ENCODE data around the gene CSTB. TPM values are rescaled to one million over a fixed set of nuclear protein-coding genes. Genes with fewer than 3 reads are reported as not detected.

The CSTB gene
- total and polyA plus RNA-seq, 2 of the 8 experiments (the other 6 are each of a cell fraction or from before 2014, with no cell fraction given): 53.8 to 64.1 TPM

DNA sequence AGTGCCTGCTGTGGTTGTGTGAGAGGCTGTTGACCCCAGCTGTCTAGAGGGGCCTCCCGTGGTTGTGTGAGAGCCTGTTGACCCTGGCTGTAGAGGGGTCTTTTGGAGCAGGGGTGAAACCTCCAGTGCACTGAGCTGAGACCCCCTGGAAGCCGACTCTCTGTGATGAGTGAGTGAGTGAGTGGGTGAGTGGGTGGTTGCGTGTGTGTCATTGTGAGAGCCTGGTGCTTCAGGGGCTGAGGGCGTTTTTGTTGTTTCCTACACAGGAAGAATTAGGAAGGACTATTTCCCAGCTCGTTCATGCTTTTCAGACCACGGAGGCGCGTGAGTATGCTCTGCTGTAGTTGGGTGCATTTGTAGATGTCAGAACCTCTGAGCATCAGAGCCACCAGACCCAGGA is 16.3 kb upstream of the CSTB start:
- Histone ChIP-seq H2BK12ac (ENCODE audit: low read depth, low read length) (no peak overlapping the region), H3K4me3 (ENCODE audit: extremely low read depth in 1 of 4, insufficient read depth in 2 of 4, low read depth in 3 of 4, low read length in 4 of 4) (no peak overlapping the region), H2AK5ac (ENCODE audit: low read depth, low read length) (no peak overlapping the region), H3K4ac (replicated peaks; ENCODE audit: insufficient read length, low read depth, low read length) (no peak overlapping the region), H2BK5ac (ENCODE audit: low read depth, low read length) (no peak overlapping the region), H3K79me1 (ENCODE audit: low read depth, low read length) (peaks cover 26% of the 10 kb centered on the region), H3K23ac (ENCODE audit: insufficient read length) (no peak overlapping the region), H4K20me1 (replicated peaks in 1 of 2; ENCODE audit: control insufficient read depth in 1 of 2, insufficient read depth in 2 of 2, low read length in 2 of 2) (peaks cover 12 to 17% of the 10 kb centered on the region in 2 experiments), H2BK15ac (ENCODE audit: low read length) (no peak overlapping the region), H4K91ac (replicated peaks; ENCODE audit: insufficient read length, low read length) (no peak overlapping the region), H4K8ac (ENCODE audit: extremely low read depth, insufficient read depth, low read length) (no peak overlapping the region), H2BK120ac (replicated peaks; ENCODE audit: low read depth, low read length) (no peak overlapping the region), H3K56ac (replicated peaks; ENCODE audit: insufficient read length, low read depth, low read length) (no peak overlapping the region), H3K4me1 (replicated peaks in 1 of 4; ENCODE audit: control insufficient read depth in 3 of 4, insufficient read depth in 4 of 4, low read length in 3 of 4) (peaks cover 0 to 12% (median 3%) of the 10 kb centered on the region in 4 experiments; a peak in 3 of 7 replicates), H2BK20ac (ENCODE audit: low read length) (no peak overlapping the region), H3K27ac (ENCODE audit: low read depth, low read length) (no peak overlapping the region), H3K79me2 (ENCODE audit: control insufficient read depth in 1 of 2, insufficient read depth in 2 of 2, low read length in 2 of 2) (peaks cover 11 to 47% of the 10 kb centered on the region in 2 experiments), H3K23me2 (ENCODE audit: low read depth, low read length) (peaks cover 5% of the 10 kb centered on the region; the same call in 1 of the 2 replicates), H3K14ac (ENCODE audit: insufficient read length) (no peak overlapping the region), H3K9ac (replicated peaks in 1 of 4; ENCODE audit: extremely low read depth in 1 of 4, low read depth in 3 of 4, low read length in 3 of 4) (no peak overlapping the region), H3K18ac (ENCODE audit: extremely low read depth, low read length) (no peak overlapping the region), H2AFZ (ENCODE audit: low read length) (no peak overlapping the region), H3K36me3 (ENCODE audit: control insufficient read depth in 2 of 4, insufficient read depth in 4 of 4, low read length in 3 of 4) (peaks cover 42 to 65% (median 52%) of the 10 kb centered on the region in 4 experiments), H3K9me3 (ENCODE audit: insufficient read depth in 2 of 2, low read depth in 1 of 2, low read length in 1 of 2) (no peaks in the 10 kb centered on the region), H3K4me2 (ENCODE audit: insufficient read depth in 1 of 2, low read depth in 2 of 2, low read length in 2 of 2) (no peak overlapping the region), H4K5ac (ENCODE audit: insufficient read length, low read depth, low read length) (no peak overlapping the region), H3K27me3 (replicated peaks in 1 of 4; ENCODE audit: control insufficient read depth in 3 of 4, extremely low read depth in 1 of 4, insufficient read depth in 3 of 4, low read length in 3 of 4) (no peaks in the 10 kb centered on the region)
- no peak for FAIRE-seq
- 94% methylated on average over 8 of the region's 8 CpGs; no CpG with 5 or more reads in 1 of the 2 experiments for WGBS, 2 experiments (ENCODE audit: extremely low coverage in 1 of 2, insufficient coverage in 1 of 2, insufficient read length in 1 of 2, insufficient replicate concordance in 2 of 2, low coverage in 1 of 2, low lambda C conversion rate in 2 of 2, missing lambda C conversion rate in 1 of 2)
- ChIA-PET POLR2A (ENCODE audit: partially characterized antibody) (interaction anchor here (0.6 to 7.6 kb wide), 5 partner anchors 8 to 131 kb away, joined by 3 to 80 read pairs (median 5); no protein-coding TSS in a partner anchor), CTCF (ENCODE audit: partially characterized antibody) (interaction anchor here (1.0 kb wide), 1 partner anchor 146 kb away, joined by 3 read pairs; no protein-coding TSS in a partner anchor)
- DNase-seq (ENCODE audit: low read depth in 1 of 2, low spot score in 2 of 2): no peak
- TF ChIP-seq, protein P1, sequence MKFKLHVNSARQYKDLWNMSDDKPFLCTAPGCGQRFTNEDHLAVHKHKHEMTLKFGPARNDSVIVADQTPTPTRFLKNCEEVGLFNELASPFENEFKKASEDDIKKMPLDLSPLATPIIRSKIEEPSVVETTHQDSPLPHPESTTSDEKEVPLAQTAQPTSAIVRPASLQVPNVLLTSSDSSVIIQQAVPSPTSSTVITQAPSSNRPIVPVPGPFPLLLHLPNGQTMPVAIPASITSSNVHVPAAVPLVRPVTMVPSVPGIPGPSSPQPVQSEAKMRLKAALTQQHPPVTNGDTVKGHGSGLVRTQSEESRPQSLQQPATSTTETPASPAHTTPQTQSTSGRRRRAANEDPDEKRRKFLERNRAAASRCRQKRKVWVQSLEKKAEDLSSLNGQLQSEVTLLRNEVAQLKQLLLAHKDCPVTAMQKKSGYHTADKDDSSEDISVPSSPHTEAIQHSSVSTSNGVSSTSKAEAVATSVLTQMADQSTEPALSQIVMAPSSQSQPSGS (IDR thresholded peaks at IDR 0.05; ENCODE audit: low read length): no peak
- no peak for TF ChIP-seq BACH1 (IDR thresholded peaks at IDR 0.05; ENCODE audit: low read length)
- TF ChIP-seq SIX5 (IDR thresholded peaks at IDR 0.05; ENCODE audit: low read depth, low read length): no peak
- TF ChIP-seq GABPA (IDR thresholded peaks at IDR 0.05; ENCODE audit: borderline replicate concordance, insufficient read depth, low read length): no peak
- no peak for TF ChIP-seq GTF2F1 (IDR thresholded peaks at IDR 0.05; ENCODE audit: borderline replicate concordance, low read depth, low read length)
- no peak for TF ChIP-seq CEBPB (IDR thresholded peaks at IDR 0.05; ENCODE audit: low read depth, low read length)
- TF ChIP-seq POLR2A (IDR thresholded peaks at IDR 0.05; ENCODE audit: control extremely low read depth in 1 of 2, low read depth in 2 of 2, low read length in 2 of 2): no peak
- TF ChIP-seq, protein P2, sequence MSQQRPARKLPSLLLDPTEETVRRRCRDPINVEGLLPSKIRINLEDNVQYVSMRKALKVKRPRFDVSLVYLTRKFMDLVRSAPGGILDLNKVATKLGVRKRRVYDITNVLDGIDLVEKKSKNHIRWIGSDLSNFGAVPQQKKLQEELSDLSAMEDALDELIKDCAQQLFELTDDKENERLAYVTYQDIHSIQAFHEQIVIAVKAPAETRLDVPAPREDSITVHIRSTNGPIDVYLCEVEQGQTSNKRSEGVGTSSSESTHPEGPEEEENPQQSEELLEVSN (IDR thresholded peaks at IDR 0.05): no peak
- TF ChIP-seq EP300 (IDR thresholded peaks at IDR 0.05; ENCODE audit: borderline replicate concordance in 1 of 2, low read depth in 2 of 2, low read length in 2 of 2): no peak
- no peak for TF ChIP-seq SP1 (IDR thresholded peaks at IDR 0.05; ENCODE audit: low read depth, low read length)
- no peak for TF ChIP-seq KDM1A (IDR thresholded peaks at IDR 0.05; ENCODE audit: borderline replicate concordance, low read length)
- TF ChIP-seq NANOG (IDR thresholded peaks at IDR 0.05; ENCODE audit: insufficient read depth, low read depth, low read length, poor library complexity, severe bottlenecking): no peak
